Stimulated activated naive CD4-positive, alpha-beta T cell treated with Interleukin-2 at 50 U/mL for 16 hours (primary cell): ENCODE data around the gene SPRED2.

Experiments
- DNase-seq: peaks from one replicate; lab custom pipeline; 2025; lab: John Stamatoyannopoulos, UW

The SPRED2 gene

GRCh38 chr2:65364986-65365733 lies 67.2 kb downstream of the SPRED2 start:
- no peak for DNase-seq

DNA sequence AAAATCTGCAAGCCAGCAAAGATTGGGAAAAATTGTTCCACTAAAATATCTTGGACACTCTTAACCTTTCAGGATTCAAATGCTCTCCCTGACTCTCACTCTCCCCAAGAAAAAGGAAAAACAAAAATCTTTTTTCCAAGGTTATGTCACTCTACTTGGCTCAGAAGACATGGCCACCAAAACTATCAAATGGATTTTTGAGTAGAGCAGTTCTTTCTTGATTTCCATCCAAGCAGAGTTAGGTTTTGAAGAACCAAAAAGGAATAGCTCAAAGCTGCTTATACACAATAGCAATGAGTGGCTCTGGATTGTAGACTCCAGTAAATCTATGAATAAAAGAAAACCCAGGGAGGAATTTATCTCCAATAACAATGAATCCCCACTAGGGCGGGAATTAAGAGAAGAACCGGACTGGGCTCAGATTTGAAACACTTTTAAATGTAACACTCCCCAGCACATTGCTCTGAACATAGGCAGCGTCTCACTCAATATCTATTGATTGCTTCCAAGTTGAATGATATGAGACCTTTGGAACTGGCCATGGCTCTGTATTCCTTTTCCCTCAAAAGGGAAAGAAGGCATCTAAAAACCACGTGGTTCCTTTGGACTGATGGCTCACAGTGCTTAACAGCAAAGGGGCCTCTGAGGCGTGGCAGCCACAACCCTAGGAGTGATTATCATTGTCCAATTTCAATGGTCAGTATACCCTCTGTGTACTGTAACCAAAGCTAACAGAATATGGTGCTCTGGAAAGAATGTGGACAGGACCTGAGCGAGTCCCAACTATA lies 68.3 kb downstream of the SPRED2 start:
- DNase-seq = no peak

- no peak for DNase-seq
Observed at GRCh38 chr2:65361623-65362022, 70.8 kb downstream of the SPRED2 start.

DNA sequence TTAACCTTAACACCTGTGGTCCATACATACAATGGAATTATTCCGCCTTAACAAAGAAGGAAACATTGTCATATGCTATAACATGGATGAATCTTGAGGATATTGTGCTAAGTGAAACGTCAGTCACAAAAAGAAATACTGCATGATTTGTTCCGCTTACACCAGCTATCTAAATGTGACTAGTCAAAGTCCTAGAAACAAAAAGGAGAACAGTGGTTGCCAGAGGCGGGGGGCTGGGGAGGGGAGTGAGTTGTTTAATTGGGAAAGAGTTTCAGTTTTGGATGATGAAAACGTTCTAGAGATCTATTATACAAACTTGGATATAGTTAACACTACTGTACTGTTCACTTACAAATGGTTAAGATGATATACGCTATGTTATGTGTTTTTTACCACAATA lies 72.0 kb downstream of the SPRED2 start:
- DNase-seq = no peak

DNA sequence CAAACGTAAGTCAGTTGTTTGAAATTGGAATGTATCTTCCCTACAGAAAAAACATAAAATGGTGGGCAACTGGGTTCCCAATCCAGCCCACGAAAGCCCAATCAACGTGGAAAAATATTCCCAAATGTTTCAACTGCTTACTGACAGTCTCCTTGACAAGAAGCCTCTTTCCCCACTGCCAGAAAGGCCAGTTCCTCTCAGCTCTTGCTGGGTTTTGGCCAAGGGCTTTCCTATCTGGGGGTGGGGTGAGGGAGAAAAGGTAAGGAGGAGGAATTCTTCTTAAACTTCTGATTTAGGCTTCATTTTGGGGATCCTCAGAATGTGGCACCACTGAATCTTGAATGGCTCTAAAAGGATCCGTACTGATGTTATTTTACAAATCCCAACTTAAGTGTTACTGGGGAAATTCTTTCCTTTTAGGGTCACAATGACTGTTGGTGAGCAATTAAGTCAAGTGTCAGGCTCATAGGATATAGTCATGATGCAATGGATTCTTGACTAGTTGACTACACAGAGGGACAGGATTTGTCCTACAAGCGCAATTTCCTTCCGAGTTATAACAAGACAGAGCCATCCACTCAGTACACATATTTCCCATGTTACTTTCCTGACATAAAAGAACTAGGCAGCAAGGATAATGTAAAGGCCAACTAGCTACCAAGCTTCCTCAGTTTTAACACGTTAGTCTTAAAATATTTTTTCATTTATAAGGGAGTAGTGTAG lies 73.6 kb downstream of the SPRED2 start:
- DNase-seq = no peak

- no peak for DNase-seq
Observed at GRCh38 chr2:65357959-65358294, 74.5 kb downstream of the SPRED2 start.

DNA sequence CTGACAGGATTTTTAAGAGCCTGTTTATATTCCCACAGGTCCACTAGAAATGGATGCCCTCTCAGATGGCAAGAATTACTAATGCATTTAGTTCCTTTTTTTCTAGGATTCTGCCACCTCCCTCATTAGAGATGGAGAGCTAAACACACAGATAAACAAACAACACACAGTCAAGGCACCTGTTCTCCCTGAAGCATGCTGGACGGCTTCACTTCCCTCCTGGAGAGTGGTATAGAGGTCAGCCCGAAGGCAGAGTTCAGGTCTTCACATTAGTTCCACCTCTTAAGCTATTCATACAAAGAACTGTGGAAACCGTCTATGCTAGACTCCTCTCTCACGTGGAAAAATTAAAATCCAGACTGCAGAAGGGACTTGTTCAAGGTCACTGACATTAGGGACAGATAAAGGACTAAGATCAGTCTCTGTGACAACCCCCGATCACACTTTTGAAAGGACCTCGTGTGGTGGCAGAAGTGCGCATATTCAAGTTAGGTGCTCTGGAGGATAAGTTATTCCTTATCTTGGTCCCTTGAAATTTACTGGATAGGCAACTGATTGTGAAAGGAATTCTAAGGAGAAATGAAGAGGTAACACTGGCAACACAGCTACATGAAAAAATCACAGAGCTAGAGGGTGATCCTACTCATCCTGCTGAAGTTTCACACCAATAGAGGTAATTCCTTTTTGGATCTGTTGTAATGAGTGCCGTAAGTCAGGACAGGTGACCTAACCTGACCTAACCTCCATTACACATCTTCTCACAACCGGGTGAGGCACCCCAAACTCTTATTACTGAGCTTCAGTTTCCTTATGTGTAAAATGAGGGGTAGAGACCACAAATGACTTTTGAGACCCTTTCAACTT lies 75.1 kb downstream of the SPRED2 start:
- DNase-seq = no peak

DNA sequence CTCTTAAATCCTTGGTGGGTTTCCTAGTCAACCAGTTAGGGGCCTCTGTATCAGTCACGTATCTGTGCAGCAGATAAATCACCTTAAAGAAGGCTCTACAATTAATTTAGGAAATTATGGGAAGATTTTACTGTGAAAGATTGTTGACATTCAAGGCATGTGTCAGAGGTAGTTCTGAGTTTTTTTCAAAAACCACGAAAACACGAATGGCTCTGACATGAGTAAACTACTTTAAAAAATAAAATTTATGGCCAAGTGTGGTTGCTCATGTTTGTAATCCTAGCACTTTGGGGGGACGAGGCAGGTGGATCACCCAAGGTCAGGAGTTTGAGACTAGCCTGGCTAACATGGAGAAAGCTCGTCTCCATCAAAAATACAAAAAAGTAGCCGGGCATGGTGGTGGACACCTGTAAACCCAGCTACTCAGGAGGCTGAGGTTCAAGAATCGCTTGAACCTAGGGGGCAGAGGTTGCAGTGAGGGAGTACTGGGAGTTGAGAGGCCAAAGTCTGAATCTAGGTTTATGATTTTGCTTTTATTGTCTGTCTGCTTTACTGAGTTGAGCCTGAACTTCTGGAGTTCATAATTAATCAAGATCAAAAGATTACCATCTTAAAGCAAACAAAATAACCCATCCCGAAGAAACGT lies 77.1 kb downstream of the SPRED2 start:
- DNase-seq = no peak

DNA sequence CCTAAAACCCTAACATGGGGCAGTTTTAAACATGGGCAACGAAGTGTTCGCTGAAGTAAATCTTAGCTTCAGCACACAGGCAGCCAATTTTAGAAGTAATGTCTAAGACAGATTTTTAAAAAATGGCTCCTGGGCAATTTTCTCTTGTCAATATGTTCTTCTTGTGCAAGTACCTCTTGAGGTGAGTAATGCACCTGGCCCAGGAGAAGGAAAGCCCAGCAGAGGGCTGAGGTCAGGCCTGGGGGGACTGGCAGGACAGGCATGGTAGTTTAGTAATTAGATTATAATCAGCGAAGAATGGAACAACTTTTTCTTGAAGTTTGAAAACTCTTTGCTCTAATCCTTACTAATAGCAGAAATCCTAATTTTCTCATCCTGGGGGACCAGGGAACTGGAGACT lies 77.6 kb downstream of the SPRED2 start:
- no peak for DNase-seq

DNA sequence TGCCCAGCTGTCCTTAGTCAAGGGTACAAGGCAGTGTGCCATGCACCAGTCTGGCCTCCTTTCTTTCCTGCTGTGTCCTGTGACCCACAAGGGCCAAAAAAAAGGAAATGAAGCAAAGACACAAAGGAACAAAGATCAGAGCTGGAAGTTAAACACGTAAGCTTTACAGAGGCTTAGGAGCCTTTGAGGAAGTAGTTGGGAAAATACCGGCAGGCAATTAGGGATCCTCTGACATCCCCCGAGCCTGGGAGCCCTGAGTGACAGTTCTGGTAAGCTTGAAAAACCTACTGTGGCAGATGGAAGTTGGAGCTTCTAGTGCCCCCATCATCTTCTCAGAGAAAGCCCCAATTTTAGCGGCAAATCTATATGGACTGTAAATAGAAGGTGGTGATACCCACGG lies 78.5 kb downstream of the SPRED2 start:
- no peak for DNase-seq

DNA sequence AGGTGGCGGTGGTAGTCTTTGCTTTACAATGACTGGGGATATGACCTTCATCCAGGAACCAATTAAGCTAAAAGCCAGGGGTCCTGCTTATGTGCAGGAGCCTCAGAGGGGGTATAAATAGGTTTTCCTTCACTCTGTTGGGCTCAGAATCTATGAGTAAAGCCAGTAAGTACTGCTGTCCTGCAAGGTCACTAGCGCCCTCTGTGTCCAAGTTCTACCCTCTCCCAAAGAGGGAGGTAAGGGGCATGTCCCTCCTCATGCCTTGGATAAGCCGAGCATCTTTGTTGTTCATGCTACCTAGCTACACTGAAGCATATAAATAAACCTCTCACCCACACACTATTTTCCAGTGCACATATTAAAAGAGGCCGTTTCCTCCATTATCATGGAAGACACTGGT lies 79.4 kb downstream of the SPRED2 start:
- DNase-seq = no peak

DNA sequence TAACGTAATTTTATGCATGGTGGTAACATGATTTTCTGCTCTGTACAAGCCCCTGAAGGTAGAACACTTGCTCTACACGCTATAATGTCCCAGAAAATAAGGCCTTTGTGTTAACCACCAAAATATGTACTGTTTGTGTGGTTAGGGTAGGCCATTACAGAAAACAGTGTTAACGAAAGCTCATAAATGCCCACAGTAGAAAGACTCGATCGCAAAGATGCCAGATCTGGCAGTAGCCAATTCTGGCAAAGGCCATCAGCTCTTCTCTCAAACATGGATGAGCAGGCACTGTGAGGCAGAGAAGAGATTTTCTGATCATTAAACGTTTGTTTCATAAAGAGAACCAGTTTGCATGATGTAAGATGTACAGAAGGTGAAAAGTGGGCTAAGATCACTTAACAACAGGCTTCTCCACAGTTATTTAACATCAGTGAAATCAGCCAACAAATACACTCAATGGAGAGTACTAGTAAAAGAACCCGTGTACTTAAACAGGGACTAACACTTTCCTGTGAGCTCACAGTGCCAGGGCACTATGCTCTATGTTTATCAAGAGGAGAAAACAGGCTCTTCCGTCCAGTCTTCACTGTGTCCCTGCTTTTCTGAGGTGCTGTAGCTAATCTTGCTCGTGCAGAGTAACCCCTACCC lies 80.3 kb downstream of the SPRED2 start:
- no peak for DNase-seq

- DNase-seq = no peak
Observed at GRCh38 chr2:65351234-65351947, 81.0 kb downstream of the SPRED2 start.

- DNase-seq = no peak
Observed at GRCh38 chr2:65350651-65351056, 81.7 kb downstream of the SPRED2 start.

GRCh38 chr2:65349863-65350262 lies 82.5 kb downstream of the SPRED2 start:
- no peak for DNase-seq

DNA sequence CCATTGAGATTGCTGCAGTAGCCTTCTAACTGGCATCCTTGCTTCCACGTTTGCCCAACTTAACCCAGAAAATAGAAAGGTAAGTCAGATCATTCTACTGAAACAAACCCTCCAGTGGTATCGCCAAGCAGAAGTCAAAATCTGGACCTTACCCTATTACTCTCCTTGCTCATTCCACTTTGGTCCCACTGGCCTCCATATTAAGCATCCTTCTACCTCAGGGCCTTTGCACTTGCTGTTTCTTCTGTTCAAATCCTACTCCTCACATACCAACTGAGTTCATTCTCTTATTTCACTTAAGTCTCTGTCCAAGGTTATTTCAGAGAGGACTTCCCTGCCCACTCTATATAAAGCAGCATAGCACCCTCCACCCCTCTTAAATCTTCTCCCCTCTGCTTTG lies 84.5 kb downstream of the SPRED2 start:
- no peak for DNase-seq

DNA sequence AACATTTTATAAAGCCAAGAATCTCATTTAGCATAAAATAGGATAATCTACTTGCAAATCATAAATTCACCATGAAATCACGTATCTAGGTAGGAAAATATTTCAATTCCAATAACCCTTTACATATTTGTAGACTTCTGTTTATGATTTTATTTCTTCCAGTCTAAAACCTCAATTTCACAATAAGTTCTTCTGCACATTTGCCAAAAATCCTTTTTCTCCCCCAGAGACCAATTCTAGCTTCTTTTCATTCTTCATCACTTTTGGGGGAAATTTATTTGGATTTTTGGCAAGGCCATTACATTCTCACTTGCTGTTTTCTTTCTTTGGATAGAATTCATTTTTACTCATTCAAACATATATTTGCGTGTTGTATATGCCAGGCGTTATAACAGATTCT lies 86.8 kb downstream of the SPRED2 start:
- DNase-seq = no peak

GRCh38 chr2:65344689-65345088 lies 87.7 kb downstream of the SPRED2 start:
- DNase-seq = no peak

DNA sequence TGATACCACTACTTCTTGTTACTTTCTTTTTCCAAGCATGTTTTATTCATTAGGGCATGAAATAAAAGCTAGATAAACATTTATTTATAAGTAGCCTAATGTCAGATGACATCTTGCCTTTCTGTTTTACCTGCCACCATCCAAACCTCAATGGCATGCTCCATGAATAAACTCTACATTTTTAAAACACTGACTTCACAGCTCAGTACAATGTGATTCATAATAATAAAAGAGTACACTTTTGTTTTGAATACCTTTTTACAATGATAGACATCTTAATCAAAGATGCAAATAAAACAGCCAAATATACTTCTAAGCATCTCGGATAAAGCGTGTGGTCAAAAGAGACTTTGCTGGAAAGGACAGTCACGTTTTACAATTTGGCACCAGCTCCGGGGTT lies 88.2 kb downstream of the SPRED2 start:
- no peak for DNase-seq

- DNase-seq = no peak
Observed at GRCh38 chr2:65343386-65343785, 89.0 kb downstream of the SPRED2 start.
